Tibial nerve (tissue), 4 donors: ENCODE measurements around the gene SLC35F3.

Source experiments
- EP300 ChIP-seq, 2 donors: sonication (generic); formaldehyde crosslinking; IDR thresholded peaks; one replicate each; pipeline ENCODE4 v1.6.1; 2017; ENCODE audit warnings: antibody characterized with exemption in 2 of 2, mild to moderate bottlenecking in 1 of 2
- POLR2A ChIP-seq, 2 donors: fragments of 450-650 bp; IDR thresholded peaks; one replicate each; pipeline ENCODE4 v1.6.1; 2017; ENCODE audit warnings: antibody characterized with exemption in 2 of 2, mild to moderate bottlenecking in 2 of 2, moderate library complexity in 2 of 2
- TF ChIP-seq, protein P1 (sequence below), 5 experiments: fragments of 200-600 bp in 3 of 5; fragments of 450-650 bp in 2 of 5; sonication (generic) in 3 of 5; IDR thresholded peaks; one replicate each; pipeline ENCODE4 v1.5.1; 2016 to 2019; ENCODE audit warnings: antibody characterized with exemption in 5 of 5, mild to moderate bottlenecking in 3 of 5, moderate library complexity in 2 of 5

DNA sequence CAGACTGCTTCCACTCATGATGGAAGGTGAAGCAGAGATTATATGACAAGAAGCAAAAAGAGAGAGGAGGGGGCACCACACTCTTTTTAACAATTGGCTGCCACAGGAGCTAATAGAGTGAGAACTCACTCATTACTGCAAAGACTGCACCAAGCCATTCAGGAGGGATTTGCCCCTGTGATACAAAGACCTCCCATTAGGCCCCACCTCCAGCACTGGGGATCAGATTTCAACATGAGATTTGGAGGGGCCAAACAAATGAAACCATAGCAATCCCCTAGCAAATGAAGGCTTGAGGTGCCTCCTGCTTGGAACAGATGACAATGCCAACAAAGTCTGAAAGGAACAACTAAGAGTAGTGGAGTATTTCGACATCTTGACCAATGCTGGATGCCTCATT, 346.3 kb downstream of the SLC35F3 start:
- TF ChIP-seq, protein P1, sequence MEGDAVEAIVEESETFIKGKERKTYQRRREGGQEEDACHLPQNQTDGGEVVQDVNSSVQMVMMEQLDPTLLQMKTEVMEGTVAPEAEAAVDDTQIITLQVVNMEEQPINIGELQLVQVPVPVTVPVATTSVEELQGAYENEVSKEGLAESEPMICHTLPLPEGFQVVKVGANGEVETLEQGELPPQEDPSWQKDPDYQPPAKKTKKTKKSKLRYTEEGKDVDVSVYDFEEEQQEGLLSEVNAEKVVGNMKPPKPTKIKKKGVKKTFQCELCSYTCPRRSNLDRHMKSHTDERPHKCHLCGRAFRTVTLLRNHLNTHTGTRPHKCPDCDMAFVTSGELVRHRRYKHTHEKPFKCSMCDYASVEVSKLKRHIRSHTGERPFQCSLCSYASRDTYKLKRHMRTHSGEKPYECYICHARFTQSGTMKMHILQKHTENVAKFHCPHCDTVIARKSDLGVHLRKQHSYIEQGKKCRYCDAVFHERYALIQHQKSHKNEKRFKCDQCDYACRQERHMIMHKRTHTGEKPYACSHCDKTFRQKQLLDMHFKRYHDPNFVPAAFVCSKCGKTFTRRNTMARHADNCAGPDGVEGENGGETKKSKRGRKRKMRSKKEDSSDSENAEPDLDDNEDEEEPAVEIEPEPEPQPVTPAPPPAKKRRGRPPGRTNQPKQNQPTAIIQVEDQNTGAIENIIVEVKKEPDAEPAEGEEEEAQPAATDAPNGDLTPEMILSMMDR (IDR thresholded peaks at IDR 0.05): no peak
- TF ChIP-seq POLR2A (IDR thresholded peaks at IDR 0.05) (no peak), EP300 (IDR thresholded peaks at IDR 0.05) (no peak)
